MM.1S (cell line): Measurements from ENCODE around the gene PCNT.

Experiments used
- EZH2phosphoT487 ChIP-seq: fragments of 300-600 bp; sonication (generic); IDR thresholded peaks from 2 replicates; pipeline ENCODE4 v1.6.1; 2018; ENCODE audit warnings: antibody characterized with exemption, low read length
- TF ChIP-seq, protein P1 (sequence below): fragments of 300-600 bp; sonication (generic); IDR thresholded peaks from 2 replicates; pipeline ENCODE4 v1.5.1; 2016; ENCODE audit warnings: antibody characterized with exemption, low read length, mixed read lengths

- no peak for TF ChIP-seq EZH2phosphoT487
- TF ChIP-seq, protein P1, sequence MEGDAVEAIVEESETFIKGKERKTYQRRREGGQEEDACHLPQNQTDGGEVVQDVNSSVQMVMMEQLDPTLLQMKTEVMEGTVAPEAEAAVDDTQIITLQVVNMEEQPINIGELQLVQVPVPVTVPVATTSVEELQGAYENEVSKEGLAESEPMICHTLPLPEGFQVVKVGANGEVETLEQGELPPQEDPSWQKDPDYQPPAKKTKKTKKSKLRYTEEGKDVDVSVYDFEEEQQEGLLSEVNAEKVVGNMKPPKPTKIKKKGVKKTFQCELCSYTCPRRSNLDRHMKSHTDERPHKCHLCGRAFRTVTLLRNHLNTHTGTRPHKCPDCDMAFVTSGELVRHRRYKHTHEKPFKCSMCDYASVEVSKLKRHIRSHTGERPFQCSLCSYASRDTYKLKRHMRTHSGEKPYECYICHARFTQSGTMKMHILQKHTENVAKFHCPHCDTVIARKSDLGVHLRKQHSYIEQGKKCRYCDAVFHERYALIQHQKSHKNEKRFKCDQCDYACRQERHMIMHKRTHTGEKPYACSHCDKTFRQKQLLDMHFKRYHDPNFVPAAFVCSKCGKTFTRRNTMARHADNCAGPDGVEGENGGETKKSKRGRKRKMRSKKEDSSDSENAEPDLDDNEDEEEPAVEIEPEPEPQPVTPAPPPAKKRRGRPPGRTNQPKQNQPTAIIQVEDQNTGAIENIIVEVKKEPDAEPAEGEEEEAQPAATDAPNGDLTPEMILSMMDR, result no peak
Measured at GRCh38 chr21:46489162-46489663, 165.3 kb downstream of the PCNT start.
